Thoracic aorta (tissue), 2 donors: ENCODE results near the gene GNG2. TPM values are rescaled to one million over a fixed set of nuclear protein-coding genes. Genes with fewer than 3 reads are reported as not detected.

Experiments
- ATAC-seq: fragments of 150-250 bp; one replicate; pipeline ENCODE4 v1.8.0; 2017; ENCODE audit warnings: low read depth; ENCODE audit not compliant: insufficient number of reproducible peaks, low FRiP score
- DNase-seq: peaks from one replicate; pipeline ENCODE4 v3.0.0-alpha.2; 2020; ENCODE audit warnings: low spot score
- H3K27ac ChIP-seq, 2 donors: fragments of 200-600 bp; sonication (generic); 1 replicate in 1 of 2; 2 replicates in 1 of 2; pipeline ENCODE4 v1.5.1; 2016; ENCODE audit warnings: mild to moderate bottlenecking in 2 of 2, moderate library complexity in 2 of 2
- H3K27me3 ChIP-seq: fragments of 200-600 bp; sonication (generic); replicated peaks from 2 replicates; pipeline ENCODE4 v1.6.0; 2016; ENCODE audit warnings: mild to moderate bottlenecking; ENCODE audit not compliant: insufficient read depth
- H3K36me3 ChIP-seq: fragments of 200-600 bp; sonication (generic); one replicate; pipeline ENCODE4 v1.5.1; 2016
- H3K4me1 ChIP-seq, 2 donors: fragments of 200-600 bp; sonication (generic); 1 replicate in 1 of 2; 2 replicates in 1 of 2; pipeline versions ENCODE4 v1.5.1 to v1.6.0; 2016; ENCODE audit warnings: low read depth in 2 of 2, mild to moderate bottlenecking in 1 of 2; ENCODE audit not compliant: control insufficient read depth in 1 of 2
- H3K4me3 ChIP-seq: fragments of 200-600 bp; sonication (generic); 2 replicates; pipeline ENCODE4 v1.5.1; 2016; ENCODE audit warnings: mild to moderate bottlenecking
- H3K9me3 ChIP-seq: fragments of 200-600 bp; sonication (generic); 2 replicates; pipeline ENCODE4 v1.5.1; 2016
- CTCF ChIP-seq: fragments of 200-600 bp; sonication (generic); IDR thresholded peaks from one replicate; pipeline ENCODE4 v1.5.1; 2019; ENCODE audit warnings: antibody characterized with exemption
- total RNA-seq, 2 donors: library from RNA; depleted of rRNA; stranded (reverse); fragments of >200 nt; gene quantifications; one replicate each; pipeline versions ENCODE4 v1.1.0 to v1.2.3, GENCODE V29; 2016

Gene GNG2
- total RNA-seq, 2 donors from 2014 or later: 8.7 to 9.3 TPM

GRCh38 chr14:51877810-51878209 is 17.4 kb downstream of the GNG2 start:
- TF ChIP-seq CTCF: no peak

GRCh38 chr14:51879170-51879569 is 18.8 kb downstream of the GNG2 start:
- Histone ChIP-seq H3K4me1 (peaks cover 0 to 5% of the 10 kb centered on the region in 2 donors), H3K27ac (no peak overlapping the region), H3K36me3 (no peaks in the 10 kb centered on the region), H3K9me3 (no peaks in the 10 kb centered on the region), H3K27me3 (no peaks in the 10 kb centered on the region), H3K4me3 (no peak overlapping the region)
- DNase-seq: no peak
- no peak for ATAC-seq
- TF ChIP-seq CTCF: no peak

More at GRCh38 chr14:51877810-51878209, 17.4 kb downstream of the GNG2 start:
- Histone ChIP-seq H3K4me3 (no peak overlapping the region), H3K27ac (no peak overlapping the region), H3K9me3 (no peaks in the 10 kb centered on the region), H3K27me3 (no peaks in the 10 kb centered on the region), H3K4me1 (peaks cover 0 to 5% of the 10 kb centered on the region in 2 donors), H3K36me3 (no peaks in the 10 kb centered on the region)
- DNase-seq (no peak), ATAC-seq (no peak)

GRCh38 chr14:51880835-51881580 is 20.6 kb downstream of the GNG2 start:
- Histone ChIP-seq H3K36me3 (no peaks in the 10 kb centered on the region), H3K9me3 (no peaks in the 10 kb centered on the region), H3K27ac (no peak overlapping the region), H3K4me3 (no peak overlapping the region), H3K27me3 (no peaks in the 10 kb centered on the region), H3K4me1 (peaks cover 0 to 5% of the 10 kb centered on the region in 2 donors)
- no peak for ATAC-seq
- no peak for TF ChIP-seq CTCF
- no peak for DNase-seq

GRCh38 chr14:51881636-51882035 is 21.2 kb downstream of the GNG2 start:
- Histone ChIP-seq H3K27ac (no peak overlapping the region), H3K4me3 (no peak overlapping the region), H3K4me1 (peaks cover 0 to 5% of the 10 kb centered on the region in 2 donors), H3K36me3 (no peaks in the 10 kb centered on the region), H3K9me3 (no peaks in the 10 kb centered on the region), H3K27me3 (no peaks in the 10 kb centered on the region)
- TF ChIP-seq CTCF: no peak
- DNase-seq: no peak
- no peak for ATAC-seq

- peaks cover 0 to 5% of the 10 kb centered on the region in 2 donors for H3K4me1 ChIP-seq
- no peaks in the 10 kb centered on the region for H3K9me3 ChIP-seq
- H3K36me3 ChIP-seq: no peaks in the 10 kb centered on the region
- TF ChIP-seq CTCF: no peak
- ATAC-seq: no peak
- H3K27ac ChIP-seq: no peak overlapping the region
- no peak for DNase-seq
- H3K27me3 ChIP-seq: no peaks in the 10 kb centered on the region
- H3K4me3 ChIP-seq: no peak overlapping the region
Measured at GRCh38 chr14:51883232-51883631, 22.8 kb downstream of the GNG2 start.
